Caco-2 (cell line): ENCODE measurements around the gene RNF223. TPM values are rescaled to one million over a fixed set of nuclear protein-coding genes. Genes with fewer than 3 reads are reported as not detected.

Experiments used
- BruUV-seq: library from RNA; stranded (reverse); fragments of 400-500 nt; replicated peaks from 2 replicates; lab custom pipeline; 2021; lab: Mats Ljungman, UMichigan
- CTCF ChIA-PET: fragments of 300-600 bp; sonication (Branson Sonifier 250); formaldehyde crosslinking; loops from one replicate; lab custom pipeline; 2022; ENCODE audit warnings: antibody characterized with exemption; lab: Charles Lee
- POLR2A ChIA-PET: fragments of 300-600 bp; sonication (Branson Sonifier 250); formaldehyde crosslinking; loops from one replicate; lab custom pipeline; 2022; ENCODE audit warnings: antibody characterized with exemption; lab: Charles Lee
- DNase-seq, 2 experiments: peaks; one replicate each; pipeline versions ENCODE4 v3.0.0 to v3.0.0-alpha.2; 2020 to 2022
- H3K27me3 ChIP-seq: replicated peaks from 2 replicates; pipeline ENCODE4 v1.6.0; 2011; ENCODE audit warnings: low read length; ENCODE audit not compliant: control insufficient read depth, insufficient read depth
- H3K36me3 ChIP-seq: 2 replicates; pipeline ENCODE4 v1.5.1; 2011; ENCODE audit warnings: low read length; ENCODE audit not compliant: control insufficient read depth, insufficient read depth
- H3K4me1 ChIP-seq: fragments of 250-450 bp; sonication (Bioruptor Pico); 2 replicates; pipeline ENCODE4 v1.5.1; 2020; ENCODE audit warnings: mild to moderate bottlenecking
- H3K4me3 ChIP-seq: 2 replicates; pipeline ENCODE4 v1.5.1; 2011; ENCODE audit warnings: low read depth, mild to moderate bottlenecking, control low read depth, low read length
- H3K9me3 ChIP-seq: fragments of 250-450 bp; sonication (Bioruptor Pico); 2 replicates; pipeline ENCODE4 v1.5.1; 2020; ENCODE audit warnings: mild to moderate bottlenecking, moderate library complexity
- H3K27ac Mint-ChIP-seq: one replicate; pipeline ENCODE4 v1.8.0; 2022; ENCODE audit warnings: mixed read lengths; ENCODE audit not compliant: unreplicated experiment
- H3K27me3 Mint-ChIP-seq: one replicate; pipeline ENCODE4 v1.8.0; 2022; ENCODE audit warnings: mixed read lengths; ENCODE audit not compliant: insufficient read depth, unreplicated experiment
- H3K36me3 Mint-ChIP-seq: one replicate; pipeline ENCODE4 v1.8.0; 2022; ENCODE audit warnings: mild to moderate bottlenecking, mixed read lengths; ENCODE audit not compliant: insufficient read depth, unreplicated experiment
- H3K4me1 Mint-ChIP-seq: one replicate; pipeline ENCODE4 v1.8.0; 2022; ENCODE audit warnings: low read depth, mixed read lengths; ENCODE audit not compliant: unreplicated experiment
- H3K4me3 Mint-ChIP-seq: one replicate; pipeline ENCODE4 v1.8.0; 2022; ENCODE audit warnings: mild to moderate bottlenecking, moderate library complexity, mixed read lengths; ENCODE audit not compliant: unreplicated experiment
- H3K9me3 Mint-ChIP-seq: one replicate; pipeline ENCODE4 v1.8.0; 2022; ENCODE audit warnings: mixed read lengths; ENCODE audit not compliant: unreplicated experiment
- intact Hi-C: fragments of 100-400 bp; cut with micrococcal nuclease; formaldehyde crosslinking; loops from one replicate; pipeline ENCODE4 v1.10.0; 2022; ENCODE audit not compliant: unreplicated experiment
- total RNA-seq: library from RNA; stranded (reverse); gene quantifications from 2 replicates; pipeline ENCODE4 v1.2.3, GENCODE V29; 2022
- TF ChIP-seq, protein P1 (sequence below), 2 experiments: fragments of 200-600 bp in 1 of 2; IDR thresholded peaks; 1 replicate in 1 of 2; 2 replicates in 1 of 2; pipeline versions ENCODE4 v1.5.1 to v1.8.0; 2011 to 2022; ENCODE audit warnings: antibody characterized with exemption in 1 of 2, control low read depth in 1 of 2, inconsistent platforms in 1 of 2, low read depth in 1 of 2, low read length in 1 of 2, mild to moderate bottlenecking in 1 of 2, moderate library complexity in 1 of 2; ENCODE audit not compliant: insufficient read depth in 1 of 2, severe bottlenecking in 1 of 2, unreplicated experiment in 1 of 2

Gene RNF223
- total RNA-seq, 1 experiment from 2014 or later = 0.57 TPM

DNA sequence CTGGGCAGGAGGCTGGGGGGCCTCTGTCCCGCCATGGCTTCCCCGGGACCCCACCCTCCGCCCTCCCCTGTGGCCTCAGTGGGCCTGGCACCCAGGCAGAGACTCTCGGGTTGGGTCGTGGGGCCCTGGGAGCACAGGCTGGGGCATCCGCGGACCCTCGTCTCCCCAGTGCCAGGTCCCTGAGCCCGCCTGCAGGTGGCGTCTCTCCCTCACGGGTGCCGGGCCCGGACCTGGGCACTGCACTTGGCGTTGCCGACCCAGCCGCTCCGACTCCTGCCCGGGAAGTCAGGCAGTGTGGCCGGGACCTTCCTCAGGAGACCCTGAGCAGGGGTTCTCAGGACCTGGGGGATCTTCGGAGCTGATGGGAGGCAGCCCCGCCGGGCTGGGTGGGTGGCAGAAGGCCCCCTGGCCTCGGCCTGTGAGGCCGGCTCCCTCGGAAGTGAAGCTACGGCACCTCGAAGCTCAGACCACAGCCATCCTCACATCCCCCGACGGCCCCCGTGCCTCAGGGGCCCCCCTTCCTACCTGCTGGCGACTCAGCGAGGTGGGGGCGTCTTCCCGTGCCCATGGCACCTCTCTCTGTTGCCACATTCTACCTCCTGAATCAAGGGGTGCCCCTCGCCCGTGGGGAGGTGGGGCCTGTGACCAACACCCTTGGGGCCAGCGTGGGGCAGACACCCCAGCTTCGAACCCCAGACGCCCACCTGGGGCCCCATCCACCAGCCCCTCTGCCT lies 48.1 kb upstream of the RNF223 start:
- Histone ChIP-seq H3K27me3 (no peaks in the 10 kb centered on the region), H3K4me1 (peaks cover 41% of the 10 kb centered on the region), H3K9me3 (no peaks in the 10 kb centered on the region), H3K4me3 (no peak overlapping the region), H3K36me3 (no peaks in the 10 kb centered on the region)
- H3K9me3 Mint-ChIP-seq = no peaks in the 10 kb centered on the region
- no peak overlapping the region for H3K4me3 Mint-ChIP-seq
- peak in 1 of 2 experiments; percentile 73 for DNase-seq
- H3K27me3 Mint-ChIP-seq = no peaks in the 10 kb centered on the region
- ChIA-PET POLR2A (no interaction called here), CTCF (interaction anchor here (0.6 to 1.8 kb wide), 5 partner anchors 40 to 170 kb away, joined by 3 to 8 read pairs (median 3); no protein-coding TSS in a partner anchor)
- TF ChIP-seq, protein P1, sequence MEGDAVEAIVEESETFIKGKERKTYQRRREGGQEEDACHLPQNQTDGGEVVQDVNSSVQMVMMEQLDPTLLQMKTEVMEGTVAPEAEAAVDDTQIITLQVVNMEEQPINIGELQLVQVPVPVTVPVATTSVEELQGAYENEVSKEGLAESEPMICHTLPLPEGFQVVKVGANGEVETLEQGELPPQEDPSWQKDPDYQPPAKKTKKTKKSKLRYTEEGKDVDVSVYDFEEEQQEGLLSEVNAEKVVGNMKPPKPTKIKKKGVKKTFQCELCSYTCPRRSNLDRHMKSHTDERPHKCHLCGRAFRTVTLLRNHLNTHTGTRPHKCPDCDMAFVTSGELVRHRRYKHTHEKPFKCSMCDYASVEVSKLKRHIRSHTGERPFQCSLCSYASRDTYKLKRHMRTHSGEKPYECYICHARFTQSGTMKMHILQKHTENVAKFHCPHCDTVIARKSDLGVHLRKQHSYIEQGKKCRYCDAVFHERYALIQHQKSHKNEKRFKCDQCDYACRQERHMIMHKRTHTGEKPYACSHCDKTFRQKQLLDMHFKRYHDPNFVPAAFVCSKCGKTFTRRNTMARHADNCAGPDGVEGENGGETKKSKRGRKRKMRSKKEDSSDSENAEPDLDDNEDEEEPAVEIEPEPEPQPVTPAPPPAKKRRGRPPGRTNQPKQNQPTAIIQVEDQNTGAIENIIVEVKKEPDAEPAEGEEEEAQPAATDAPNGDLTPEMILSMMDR (IDR thresholded peaks at IDR 0.05; ENCODE audit: insufficient read depth in 1 of 2, low read depth in 1 of 2, low read length in 1 of 2, severe bottlenecking in 1 of 2, unreplicated experiment in 1 of 2) = peak; percentile 59 to 70
- H3K27ac Mint-ChIP-seq = no peak overlapping the region
- intact Hi-C loops = loop anchor here (2.0 kb wide), 1 partner anchor 109 kb away; no protein-coding TSS in a partner anchor
- no TSS peak for BruUV-seq
- H3K36me3 Mint-ChIP-seq = peaks cover 16% of the 10 kb centered on the region
- H3K4me1 Mint-ChIP-seq = peaks cover 16% of the 10 kb centered on the region

DNA sequence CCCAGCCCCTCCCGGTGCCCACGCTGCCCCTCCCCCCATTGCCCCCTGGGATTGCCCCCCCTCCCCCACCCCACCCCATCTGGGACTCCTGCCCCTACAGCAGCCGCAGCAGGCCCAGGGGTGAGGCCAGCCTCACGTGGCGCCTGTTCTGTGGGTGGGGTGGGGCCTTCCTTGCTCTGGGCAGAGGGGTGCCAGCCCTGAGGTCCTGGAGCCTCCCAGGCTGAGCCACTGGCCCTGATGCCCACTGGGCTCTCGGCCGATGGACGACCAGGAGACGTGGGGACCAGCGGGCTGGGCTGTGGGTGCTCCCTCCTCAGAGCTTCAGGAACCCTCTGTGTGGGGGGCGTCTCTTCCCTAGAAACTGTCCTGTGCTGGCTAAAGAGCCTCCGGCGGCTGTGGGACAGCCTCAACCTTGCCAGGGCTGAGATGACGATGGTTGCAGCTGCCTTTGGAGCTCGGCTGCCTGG lies 47.5 kb upstream of the RNF223 start:
- no peaks in the 10 kb centered on the region for H3K9me3 Mint-ChIP-seq
- H3K27me3 ChIP-seq = no peaks in the 10 kb centered on the region
- CTCF ChIA-PET = interaction anchor here (1.8 kb wide), 2 partner anchors 41 to 109 kb away, joined by 6 to 8 read pairs; no protein-coding TSS in a partner anchor
- H3K4me3 ChIP-seq = no peak overlapping the region
- H3K36me3 Mint-ChIP-seq = peaks cover 16% of the 10 kb centered on the region
- intact Hi-C loops = loop anchor here (2.0 kb wide), 1 partner anchor 109 kb away; no protein-coding TSS in a partner anchor
- H3K36me3 ChIP-seq = no peaks in the 10 kb centered on the region
- BruUV-seq = no TSS peak
- POLR2A ChIA-PET = no interaction called here
- H3K9me3 ChIP-seq = no peaks in the 10 kb centered on the region
- TF ChIP-seq, protein P1 (IDR thresholded peaks at IDR 0.05; ENCODE audit: insufficient read depth in 1 of 2, low read depth in 1 of 2, low read length in 1 of 2, severe bottlenecking in 1 of 2, unreplicated experiment in 1 of 2) = no peak
- no peaks in the 10 kb centered on the region for H3K27me3 Mint-ChIP-seq
- DNase-seq = no peak
- peaks cover 40% of the 10 kb centered on the region for H3K4me1 ChIP-seq
- H3K27ac Mint-ChIP-seq = no peak overlapping the region
- peaks cover 16% of the 10 kb centered on the region for H3K4me1 Mint-ChIP-seq
- H3K4me3 Mint-ChIP-seq = no peak overlapping the region

DNA sequence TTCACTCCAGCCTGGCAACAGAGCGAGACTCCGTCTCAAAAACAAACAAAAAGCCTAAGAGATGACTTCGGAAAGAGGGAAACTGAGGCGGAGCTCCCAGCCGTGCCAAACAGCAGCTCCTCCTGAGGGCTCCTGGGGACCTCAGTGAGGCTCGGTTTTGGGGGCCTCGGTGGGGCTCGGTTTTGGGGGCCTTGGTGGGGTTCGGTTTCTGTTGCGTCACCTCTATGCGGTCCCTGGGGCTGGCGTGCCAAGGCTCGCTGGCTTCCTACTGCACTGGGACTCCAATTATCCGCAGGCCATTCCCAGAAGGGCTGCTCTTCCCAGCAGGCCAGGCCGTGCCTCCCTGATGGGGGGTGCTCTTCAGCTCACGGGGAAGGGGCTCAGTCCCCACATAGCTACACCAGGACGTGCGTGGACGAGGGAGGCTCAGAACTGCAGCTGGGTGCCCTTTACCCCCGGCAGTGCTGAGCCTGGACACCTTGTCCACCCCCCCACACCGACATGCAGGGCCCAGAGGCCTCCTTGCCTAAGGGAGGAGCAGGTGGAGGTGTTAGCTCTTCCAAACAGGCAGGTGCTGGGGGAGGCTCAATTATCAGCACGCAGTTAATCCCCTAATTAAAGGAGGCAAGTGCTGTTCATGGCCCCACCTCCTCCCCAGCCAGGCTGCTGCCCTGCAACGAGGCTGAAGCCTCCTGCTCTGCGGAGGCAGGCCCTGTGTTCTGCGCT lies 46.9 kb upstream of the RNF223 start:
- no peak overlapping the region for H3K4me3 ChIP-seq
- peaks cover 16% of the 10 kb centered on the region for H3K4me1 Mint-ChIP-seq
- H3K27me3 ChIP-seq = no peaks in the 10 kb centered on the region
- CTCF ChIA-PET = interaction anchor here (1.8 kb wide), 2 partner anchors 42 to 110 kb away, joined by 6 to 8 read pairs; no protein-coding TSS in a partner anchor
- peaks cover 39% of the 10 kb centered on the region for H3K4me1 ChIP-seq
- no peak overlapping the region for H3K27ac Mint-ChIP-seq
- H3K9me3 Mint-ChIP-seq = no peaks in the 10 kb centered on the region
- no peaks in the 10 kb centered on the region for H3K9me3 ChIP-seq
- H3K36me3 Mint-ChIP-seq = peaks cover 16% of the 10 kb centered on the region
- TF ChIP-seq, protein P1 (IDR thresholded peaks at IDR 0.05; ENCODE audit: insufficient read depth in 1 of 2, low read depth in 1 of 2, low read length in 1 of 2, severe bottlenecking in 1 of 2, unreplicated experiment in 1 of 2) = no peak
- BruUV-seq = no TSS peak
- H3K36me3 ChIP-seq = no peaks in the 10 kb centered on the region
- no peak for DNase-seq
- no peaks in the 10 kb centered on the region for H3K27me3 Mint-ChIP-seq
- no peak overlapping the region for H3K4me3 Mint-ChIP-seq
- POLR2A ChIA-PET = no interaction called here
- intact Hi-C loops = no loop called here
